ENCODE measurements around the gene LAMTOR5. TPM values are rescaled to one million over a fixed set of nuclear protein-coding genes. Genes with fewer than 3 reads are reported as not detected.

The LAMTOR5 gene
- total and polyA plus RNA-seq, 4 experiments from 2014 or later: 64.5 to 325 (median 167) TPM

DNA sequence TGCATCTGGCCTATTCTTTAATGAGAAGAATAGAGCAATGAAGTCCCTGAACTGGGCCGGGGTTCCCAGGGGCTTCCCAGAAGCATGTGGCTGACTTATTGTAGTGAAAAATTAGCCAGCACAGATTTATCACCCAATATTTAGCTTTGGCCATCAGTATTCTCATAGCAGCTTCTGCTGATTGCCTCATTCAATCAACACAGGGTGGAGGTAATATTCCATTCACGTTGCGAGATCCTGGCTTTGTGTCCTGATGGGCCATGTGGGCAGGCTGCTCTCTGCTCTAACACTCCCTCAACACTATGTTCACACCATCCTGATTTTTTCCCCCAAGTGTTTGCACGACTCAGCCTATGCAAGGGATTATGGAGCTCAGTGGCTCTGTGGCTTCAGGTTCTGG is 21.5 kb upstream of the LAMTOR5 start:
- no peak overlapping the region for H3K27ac Mint-ChIP-seq
- H3K4me1 Mint-ChIP-seq: peaks cover 0 to 1% (median 0%) of the 10 kb centered on the region in 4 donors
- DNase-seq: no peak
- Histone ChIP-seq H3K36me3 (ENCODE audit: insufficient read depth, low read length) (no peaks in the 10 kb centered on the region), H3K4me3 (ENCODE audit: low read length in 2 of 2) (no peak overlapping the region), H3K4me1 (ENCODE audit: insufficient read depth, low read length) (no peaks in the 10 kb centered on the region), H3K27me3 (ENCODE audit: insufficient read depth, low read length) (no peaks in the 10 kb centered on the region), H3K27ac (ENCODE audit: low read depth, low read length) (no peak overlapping the region), H3K9me3 (ENCODE audit: control insufficient read depth in 1 of 2, low read length in 2 of 2) (no peaks in the 10 kb centered on the region)
- H3K4me3 Mint-ChIP-seq: no peak overlapping the region
- H3K9me3 Mint-ChIP-seq: no peaks in the 10 kb centered on the region
- ChIA-PET POLR2A (ENCODE audit: partially characterized antibody) (no interaction called here), CTCF (ENCODE audit: partially characterized antibody) (interaction anchor here (1.0 to 2.1 kb wide), 2 partner anchors 17 to 31 kb away, joined by 4 to 10 read pairs; no protein-coding TSS in a partner anchor)
- H3K36me3 Mint-ChIP-seq: no peaks in the 10 kb centered on the region
- intact Hi-C loops (cut with micrococcal nuclease): no loop called here
- peaks cover 5 to 18% of the 10 kb centered on the region in 2 donors for H3K27me3 Mint-ChIP-seq

DNA sequence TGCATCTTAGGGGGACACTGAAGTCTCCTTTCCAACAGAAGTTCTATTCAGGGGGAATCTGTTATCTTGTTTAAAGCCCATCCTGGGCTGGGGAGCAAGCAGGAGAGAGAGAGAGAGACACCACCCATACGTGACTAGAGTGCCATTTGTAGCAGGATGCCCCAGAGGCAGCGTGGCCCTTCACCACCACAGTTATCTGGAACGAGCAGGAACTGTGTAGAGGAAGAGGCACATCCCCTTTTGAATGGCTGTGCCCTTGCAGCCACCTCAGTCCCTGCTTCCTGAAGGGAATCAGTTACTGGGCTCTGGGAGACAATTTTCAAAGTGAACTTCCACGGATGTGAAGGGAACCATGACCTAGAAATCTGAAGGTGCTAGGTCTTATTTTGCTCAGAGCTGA is 19.4 kb upstream of the LAMTOR5 start:
- Histone ChIP-seq H3K27ac (ENCODE audit: low read depth, low read length) (no peak overlapping the region), H3K4me3 (ENCODE audit: low read length in 2 of 2) (no peak overlapping the region), H3K36me3 (ENCODE audit: insufficient read depth, low read length) (no peaks in the 10 kb centered on the region), H3K9me3 (ENCODE audit: control insufficient read depth in 1 of 2, low read length in 2 of 2) (no peaks in the 10 kb centered on the region), H3K4me1 (ENCODE audit: insufficient read depth, low read length) (no peaks in the 10 kb centered on the region), H3K27me3 (ENCODE audit: insufficient read depth, low read length) (no peaks in the 10 kb centered on the region)
- Mint-ChIP-seq H3K27ac (peak overlapping the region in 1 of 7 donors; percentile 22), H3K27me3 (peaks cover 2 to 14% of the 10 kb centered on the region in 2 donors), H3K4me3 (no peak overlapping the region), H3K9me3 (peaks cover 0 to 1% (median 0%) of the 10 kb centered on the region in 8 donors), H3K4me1 (peaks cover 0 to 1% (median 0%) of the 10 kb centered on the region in 4 donors), H3K36me3 (no peaks in the 10 kb centered on the region)
- DNase-seq: no peak
- intact Hi-C loops (cut with micrococcal nuclease): no loop called here
- ChIA-PET CTCF (ENCODE audit: partially characterized antibody) (no interaction called here), POLR2A (ENCODE audit: partially characterized antibody) (no interaction called here)

DNA sequence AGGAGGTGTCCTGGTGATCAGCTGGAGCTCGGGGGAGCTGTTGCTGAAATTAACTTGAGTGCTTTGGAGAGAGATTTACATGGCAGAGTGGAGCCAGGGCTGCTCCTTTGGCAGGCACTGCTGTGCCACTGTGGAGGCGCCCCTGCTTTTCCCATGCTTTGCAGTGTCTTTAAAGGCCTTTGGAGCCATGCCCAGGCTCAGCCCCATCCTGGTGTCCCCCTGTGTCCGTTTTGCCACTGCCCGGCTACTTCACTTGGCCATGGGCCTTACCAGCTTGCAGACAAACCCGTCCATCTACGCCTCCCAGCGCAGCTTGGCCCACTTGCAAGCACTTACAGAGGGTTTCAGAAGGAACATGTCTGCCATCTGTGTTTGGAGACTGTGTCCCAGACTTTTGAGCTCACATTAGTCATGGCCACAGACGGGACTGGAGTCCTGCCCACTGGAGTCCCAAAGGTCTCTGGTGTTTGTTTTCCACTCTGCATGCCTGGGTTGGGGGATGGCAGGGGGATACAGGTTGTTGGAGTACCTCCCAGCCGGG is 18.2 kb upstream of the LAMTOR5 start:
- ChIA-PET CTCF (ENCODE audit: partially characterized antibody) (no interaction called here), POLR2A (ENCODE audit: partially characterized antibody) (no interaction called here)
- Histone ChIP-seq H3K27ac (ENCODE audit: low read depth, low read length) (no peak overlapping the region), H3K9me3 (ENCODE audit: control insufficient read depth in 1 of 2, low read length in 2 of 2) (no peaks in the 10 kb centered on the region), H3K36me3 (ENCODE audit: insufficient read depth, low read length) (no peaks in the 10 kb centered on the region), H3K4me1 (ENCODE audit: insufficient read depth, low read length) (no peaks in the 10 kb centered on the region), H3K4me3 (ENCODE audit: low read length in 2 of 2) (no peak overlapping the region), H3K27me3 (ENCODE audit: insufficient read depth, low read length) (no peaks in the 10 kb centered on the region)
- peaks cover under 1 to 8% of the 10 kb centered on the region in 2 donors for H3K27me3 Mint-ChIP-seq
- H3K9me3 Mint-ChIP-seq: peaks cover 0 to 1% (median 0%) of the 10 kb centered on the region in 8 donors
- no peak for DNase-seq
- H3K27ac Mint-ChIP-seq: no peak overlapping the region
- H3K4me3 Mint-ChIP-seq: no peak overlapping the region
- no peaks in the 10 kb centered on the region for H3K4me1 Mint-ChIP-seq
- H3K36me3 Mint-ChIP-seq: no peaks in the 10 kb centered on the region
- intact Hi-C loops (cut with micrococcal nuclease): no loop called here

DNA sequence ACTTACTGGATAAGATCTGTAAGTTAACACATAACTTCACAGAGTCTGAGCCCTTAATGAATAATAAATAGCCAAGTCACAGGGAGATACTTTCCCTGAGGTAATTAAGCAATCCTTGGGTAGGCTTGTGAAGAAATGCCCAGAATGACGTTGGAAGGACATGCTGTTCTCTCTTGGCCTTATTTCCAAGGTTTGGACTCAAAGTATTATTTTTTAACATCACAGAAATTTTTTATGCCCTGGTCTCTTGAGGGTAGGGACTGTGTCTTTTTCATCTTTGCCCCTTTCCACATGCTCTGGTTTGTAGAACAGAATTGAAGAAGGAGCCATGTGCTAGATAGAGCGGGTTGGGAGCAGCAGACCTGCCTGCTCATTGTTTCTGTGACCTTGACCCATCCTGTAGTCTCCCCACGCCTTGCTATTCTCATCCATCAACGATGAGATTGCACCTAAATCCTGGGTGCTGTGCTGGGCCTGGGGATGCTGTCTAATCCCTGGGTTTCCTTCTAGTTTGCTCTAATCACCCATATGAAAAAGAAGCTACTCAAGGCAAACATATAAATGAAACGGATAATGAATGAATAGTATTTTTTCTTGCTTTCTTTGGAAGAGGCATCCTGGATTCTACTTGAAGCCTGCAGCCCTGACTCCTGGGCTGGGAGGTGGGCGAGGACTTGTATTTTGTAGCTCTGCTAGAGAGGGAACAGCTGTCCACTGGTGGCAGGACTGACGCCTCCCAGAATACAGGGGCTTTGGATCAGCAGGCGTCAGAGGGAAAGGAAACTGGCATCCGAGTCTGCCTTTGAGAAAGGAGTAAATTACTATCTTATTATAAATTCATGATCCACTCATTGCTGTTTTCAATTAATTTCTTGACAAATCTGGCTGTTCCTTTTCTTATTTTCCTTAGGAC is 17.5 kb upstream of the LAMTOR5 start:
- Histone ChIP-seq H3K36me3 (ENCODE audit: insufficient read depth, low read length) (no peaks in the 10 kb centered on the region), H3K27me3 (ENCODE audit: insufficient read depth, low read length) (no peaks in the 10 kb centered on the region), H3K4me1 (ENCODE audit: insufficient read depth, low read length) (no peaks in the 10 kb centered on the region), H3K9me3 (ENCODE audit: control insufficient read depth in 1 of 2, low read length in 2 of 2) (no peaks in the 10 kb centered on the region), H3K27ac (ENCODE audit: low read depth, low read length) (no peak overlapping the region), H3K4me3 (ENCODE audit: low read length in 2 of 2) (no peak overlapping the region)
- Mint-ChIP-seq H3K4me1 (no peaks in the 10 kb centered on the region), H3K27me3 (peaks cover 2% of the 10 kb centered on the region in 2 donors), H3K36me3 (no peaks in the 10 kb centered on the region), H3K4me3 (no peak overlapping the region), H3K9me3 (peaks cover 0 to 1% (median 0%) of the 10 kb centered on the region in 8 donors), H3K27ac (peak overlapping the region in 2 of 7 donors; percentile 29 to 77)
- ChIA-PET POLR2A (ENCODE audit: partially characterized antibody) (no interaction called here), CTCF (ENCODE audit: partially characterized antibody) (no interaction called here)
- intact Hi-C loops (cut with micrococcal nuclease): no loop called here
- no peak for DNase-seq

DNA sequence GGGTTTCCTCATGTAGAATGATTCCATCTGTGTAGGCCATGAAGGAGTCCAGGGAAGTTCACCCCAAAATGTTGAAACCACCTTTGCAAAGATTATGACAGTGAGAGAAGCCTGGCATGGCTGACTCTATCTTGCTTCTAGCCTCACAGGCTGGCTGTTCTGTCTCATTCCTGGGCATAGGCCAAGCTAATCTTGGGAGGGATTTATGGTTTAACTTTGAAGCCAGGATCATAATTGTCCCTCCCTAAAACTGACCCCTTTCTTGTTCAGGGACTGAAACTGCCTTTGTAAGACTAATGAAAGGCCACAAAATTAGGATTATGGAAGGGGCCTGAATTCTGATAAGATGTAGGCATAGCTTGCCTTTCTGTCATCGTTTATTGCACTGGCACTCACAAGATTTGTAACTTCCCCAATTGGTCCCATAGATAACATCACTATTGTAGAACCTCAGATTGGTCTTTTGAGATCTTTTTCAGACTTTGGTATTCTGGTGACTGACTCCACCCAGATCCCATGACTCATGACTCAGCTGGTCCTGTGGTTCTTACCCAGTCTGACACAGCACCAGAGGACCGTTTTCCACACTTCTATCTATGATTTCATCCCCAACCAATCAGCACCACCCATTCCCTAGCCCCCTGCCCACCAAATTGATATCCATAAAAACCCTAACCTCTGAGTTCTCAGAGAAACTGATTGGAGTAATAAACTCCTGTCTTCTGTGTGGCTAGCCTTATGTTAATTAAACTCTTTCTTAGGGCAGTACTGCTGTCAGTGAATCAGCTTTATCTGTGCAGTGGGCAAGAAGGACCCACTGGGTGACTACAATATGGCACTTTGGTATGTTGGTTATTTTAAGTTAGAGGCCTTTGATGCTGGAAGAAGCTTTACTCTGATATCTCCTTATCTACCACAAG is 13.6 kb upstream of the LAMTOR5 start:
- no peak overlapping the region for H3K4me3 Mint-ChIP-seq
- H3K27me3 Mint-ChIP-seq: peaks cover 0 to 2% of the 10 kb centered on the region in 2 donors
- H3K27me3 ChIP-seq (ENCODE audit: insufficient read depth, low read length): no peaks in the 10 kb centered on the region
- H3K9me3 ChIP-seq (ENCODE audit: control insufficient read depth in 1 of 2, low read length in 2 of 2): no peaks in the 10 kb centered on the region
- no peak for DNase-seq
- no peaks in the 10 kb centered on the region for H3K4me1 ChIP-seq (ENCODE audit: insufficient read depth, low read length)
- H3K4me3 ChIP-seq (ENCODE audit: low read length in 2 of 2): no peak overlapping the region
- peaks cover 0 to 1% (median 0%) of the 10 kb centered on the region in 8 donors for H3K9me3 Mint-ChIP-seq
- no peaks in the 10 kb centered on the region for H3K36me3 Mint-ChIP-seq
- no peak overlapping the region for H3K27ac ChIP-seq (ENCODE audit: low read depth, low read length)
- no peaks in the 10 kb centered on the region for H3K4me1 Mint-ChIP-seq
- H3K27ac Mint-ChIP-seq: no peak overlapping the region
- POLR2A ChIA-PET (ENCODE audit: partially characterized antibody): no interaction called here
- no peaks in the 10 kb centered on the region for H3K36me3 ChIP-seq (ENCODE audit: insufficient read depth, low read length)
- CTCF ChIA-PET (ENCODE audit: partially characterized antibody): interaction anchor here (0.7 to 1.7 kb wide), 4 partner anchors 9 to 359 kb away, joined by 3 to 8 read pairs (median 4); no protein-coding TSS in a partner anchor
- intact Hi-C loops (cut with micrococcal nuclease): no loop called here

DNA sequence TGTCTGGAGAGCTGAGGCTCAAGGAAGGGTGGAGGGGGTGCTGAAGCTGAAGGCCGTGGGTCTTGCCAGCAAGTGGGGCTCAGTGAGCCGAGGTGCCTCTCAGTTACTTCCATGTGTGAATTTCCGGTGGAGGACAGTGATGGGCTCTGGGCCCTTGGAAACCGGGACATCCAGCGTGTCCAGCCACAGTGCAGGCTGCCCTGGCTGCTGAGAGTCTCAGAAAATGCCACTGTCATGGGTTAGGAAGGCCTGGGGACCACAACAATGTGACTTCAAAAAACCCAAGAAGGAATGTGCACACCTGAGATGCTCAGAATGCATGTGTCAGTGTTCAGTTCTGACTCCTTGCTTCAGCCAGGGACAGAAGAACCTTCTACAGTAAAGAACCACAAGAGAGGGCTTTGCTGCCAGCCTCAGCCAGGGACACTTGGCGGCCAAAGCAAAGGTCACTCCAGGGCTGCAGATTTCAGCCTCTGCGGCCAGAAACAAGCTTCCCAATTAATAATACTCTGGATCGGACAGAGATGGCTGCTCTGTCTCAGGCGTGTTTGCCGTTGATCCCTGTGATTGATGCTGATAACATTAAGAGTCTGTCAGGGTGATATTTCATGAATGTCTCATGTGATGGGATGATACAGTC is 12.6 kb upstream of the LAMTOR5 start:
- DNase-seq: no peak
- POLR2A ChIA-PET (ENCODE audit: partially characterized antibody): no interaction called here
- Mint-ChIP-seq H3K4me1 (no peaks in the 10 kb centered on the region), H3K9me3 (peaks cover 0 to 1% (median 0%) of the 10 kb centered on the region in 8 donors), H3K36me3 (no peaks in the 10 kb centered on the region), H3K27ac (no peak overlapping the region), H3K4me3 (no peak overlapping the region), H3K27me3 (peaks cover 0 to 2% of the 10 kb centered on the region in 2 donors)
- Histone ChIP-seq H3K4me1 (ENCODE audit: insufficient read depth, low read length) (no peaks in the 10 kb centered on the region), H3K27me3 (ENCODE audit: insufficient read depth, low read length) (no peaks in the 10 kb centered on the region), H3K4me3 (ENCODE audit: low read length in 2 of 2) (no peak overlapping the region), H3K36me3 (ENCODE audit: insufficient read depth, low read length) (no peaks in the 10 kb centered on the region), H3K9me3 (ENCODE audit: control insufficient read depth in 1 of 2, low read length in 2 of 2) (no peaks in the 10 kb centered on the region), H3K27ac (ENCODE audit: low read depth, low read length) (no peak overlapping the region)
- intact Hi-C loops (cut with micrococcal nuclease): no loop called here
- CTCF ChIA-PET (ENCODE audit: partially characterized antibody): interaction anchor here (0.7 to 1.7 kb wide), 3 partner anchors 8 to 22 kb away, joined by 3 to 8 read pairs (median 4); no protein-coding TSS in a partner anchor

Measured in CD4-positive, alpha-beta memory T cell (primary cell).